ENCODE results near the gene GRIK3.

DNA sequence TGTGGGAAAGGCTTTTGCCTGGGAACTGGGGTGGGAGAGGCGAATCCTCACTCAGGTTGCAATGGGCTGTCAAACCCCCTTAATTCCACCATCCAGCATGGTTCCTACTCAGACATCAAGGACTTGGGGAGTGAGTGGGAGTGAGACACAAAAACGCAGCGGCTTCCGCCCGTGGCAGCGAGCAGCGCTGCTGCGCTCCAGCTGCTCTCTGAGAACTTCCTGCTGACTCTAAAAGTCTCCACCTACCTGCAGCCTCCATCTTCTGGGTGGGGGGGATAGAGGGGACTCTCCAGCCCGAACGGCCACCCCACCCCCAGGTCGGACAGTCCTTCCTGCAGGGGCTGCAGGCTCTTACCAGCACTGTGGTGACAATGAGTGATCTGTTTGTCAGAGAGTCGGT is 184.4 kb downstream of the GRIK3 start:
- TF ChIP-seq EZH2 (IDR thresholded peaks at IDR 0.05; ENCODE audit: borderline replicate concordance, low read length): no peak
- TF ChIP-seq, protein P1, sequence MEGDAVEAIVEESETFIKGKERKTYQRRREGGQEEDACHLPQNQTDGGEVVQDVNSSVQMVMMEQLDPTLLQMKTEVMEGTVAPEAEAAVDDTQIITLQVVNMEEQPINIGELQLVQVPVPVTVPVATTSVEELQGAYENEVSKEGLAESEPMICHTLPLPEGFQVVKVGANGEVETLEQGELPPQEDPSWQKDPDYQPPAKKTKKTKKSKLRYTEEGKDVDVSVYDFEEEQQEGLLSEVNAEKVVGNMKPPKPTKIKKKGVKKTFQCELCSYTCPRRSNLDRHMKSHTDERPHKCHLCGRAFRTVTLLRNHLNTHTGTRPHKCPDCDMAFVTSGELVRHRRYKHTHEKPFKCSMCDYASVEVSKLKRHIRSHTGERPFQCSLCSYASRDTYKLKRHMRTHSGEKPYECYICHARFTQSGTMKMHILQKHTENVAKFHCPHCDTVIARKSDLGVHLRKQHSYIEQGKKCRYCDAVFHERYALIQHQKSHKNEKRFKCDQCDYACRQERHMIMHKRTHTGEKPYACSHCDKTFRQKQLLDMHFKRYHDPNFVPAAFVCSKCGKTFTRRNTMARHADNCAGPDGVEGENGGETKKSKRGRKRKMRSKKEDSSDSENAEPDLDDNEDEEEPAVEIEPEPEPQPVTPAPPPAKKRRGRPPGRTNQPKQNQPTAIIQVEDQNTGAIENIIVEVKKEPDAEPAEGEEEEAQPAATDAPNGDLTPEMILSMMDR (conservative IDR thresholded peaks at IDR 0.05 in 1 of 2, IDR thresholded peaks at IDR 0.05 in 1 of 2; ENCODE audit: extremely low read depth in 1 of 2, insufficient read depth in 1 of 2, low read depth in 1 of 2, low read length in 2 of 2): no peak
